OCI-LY3 (cell line): ENCODE data around the gene ITSN1.

Experiments
- H2AFZ ChIP-seq: fragments of 200-600, 300-600 bp; shearing (Covaris generic); 2 replicates; pipeline ENCODE4 v1.6.0; 2014; ENCODE audit warnings: antibody characterized with exemption, low read depth, low read length
- H3K27ac ChIP-seq: fragments of 200-600, 300-600 bp; sonication (generic); 2 replicates; pipeline ENCODE4 v1.5.1; 2014; ENCODE audit warnings: mild to moderate bottlenecking, low read length, moderate library complexity, mixed read lengths
- H3K27me3 ChIP-seq: fragments of 200-600, 300-600 bp; sonication (generic); 2 replicates; pipeline ENCODE4 v1.6.1; 2014; ENCODE audit warnings: low read depth, low read length, mixed read lengths
- H3K36me3 ChIP-seq: fragments of 200-600, 300-600 bp; sonication (generic); replicated peaks from 2 replicates; pipeline ENCODE3; 2014; ENCODE audit warnings: low read depth, low read length, mixed read lengths
- H3K4me1 ChIP-seq: fragments of 300-600, 200-600 bp; sonication (generic); 2 replicates; pipeline ENCODE4 v1.6.1; 2014; ENCODE audit warnings: low read length, mixed read lengths
- H3K4me2 ChIP-seq: fragments of 200-600, 300-600 bp; sonication (generic); 2 replicates; pipeline ENCODE4 v1.6.1; 2014; ENCODE audit warnings: low read length, mixed read lengths
- H3K4me3 ChIP-seq: fragments of 300-600, 200-600 bp; sonication (generic); 2 replicates; pipeline ENCODE4 v1.5.1; 2014; ENCODE audit warnings: antibody characterized with exemption, mild to moderate bottlenecking, low read length, moderate library complexity
- H3K79me2 ChIP-seq: fragments of 300-600, 200-600 bp; shearing (Covaris generic); 2 replicates; pipeline ENCODE4 v1.6.1; 2014; ENCODE audit warnings: mild to moderate bottlenecking, low read length, mixed read lengths
- H3K9ac ChIP-seq: fragments of 300-600, 200-600 bp; shearing (Covaris generic); 2 replicates; pipeline ENCODE4 v1.6.0; 2014; ENCODE audit warnings: mild to moderate bottlenecking, low read length, moderate library complexity
- H3K9me3 ChIP-seq: fragments of 200-600, 300-600 bp; shearing (Covaris generic); 2 replicates; pipeline ENCODE4 v1.6.1; 2014; ENCODE audit warnings: low read length, mixed read lengths; ENCODE audit not compliant: insufficient read depth
- H4K20me1 ChIP-seq: fragments of 200-600, 300-600 bp; sonication (generic); 2 replicates; pipeline ENCODE4 v1.6.1; 2016; ENCODE audit warnings: low read length, mixed read lengths; ENCODE audit not compliant: insufficient read depth
- EZH2phosphoT487 ChIP-seq: fragments of 200-600 bp; shearing (Covaris generic); IDR thresholded peaks from 2 replicates; pipeline ENCODE4 v1.6.1; 2018; ENCODE audit warnings: antibody characterized with exemption, mixed run types, low read depth
- TF ChIP-seq, protein P1 (sequence below): fragments of 200-600, 300-600 bp; sonication (generic); IDR thresholded peaks from 2 replicates; pipeline ENCODE4 v1.5.1; 2014; ENCODE audit warnings: antibody characterized with exemption, low read length, low read depth

ITSN1 gene

DNA sequence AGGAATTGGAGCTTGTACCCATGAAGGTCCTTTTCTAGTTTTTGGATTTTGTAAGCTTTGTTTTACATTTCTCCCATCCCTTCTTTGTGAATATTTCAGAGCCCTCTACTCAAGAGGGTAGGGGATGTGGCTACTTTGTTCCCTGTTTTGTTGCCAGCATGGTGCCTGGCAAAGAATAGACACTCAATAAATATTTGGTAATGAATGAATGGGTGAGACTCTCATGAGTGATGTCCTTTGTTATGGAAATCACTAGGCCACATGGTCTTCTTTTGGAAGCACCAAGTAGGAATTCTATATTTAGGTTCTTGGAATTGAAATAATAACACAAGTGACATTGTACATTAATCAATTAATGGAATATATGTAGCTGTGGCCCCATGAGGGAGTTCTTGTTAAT lies 300.1 kb downstream of the ITSN1 start:
- H3K9me3 ChIP-seq, result no peaks in the 10 kb centered on the region
- peaks cover 11% of the 10 kb centered on the region for H3K36me3 ChIP-seq
- H3K9ac ChIP-seq, result no peak overlapping the region
- H3K4me1 ChIP-seq, result peaks cover 17% of the 10 kb centered on the region
- no peak overlapping the region for H3K4me2 ChIP-seq
- H3K79me2 ChIP-seq, result no peaks in the 10 kb centered on the region
- no peak overlapping the region for H2AFZ ChIP-seq
- no peak overlapping the region for H3K4me3 ChIP-seq
- TF ChIP-seq, protein P1, sequence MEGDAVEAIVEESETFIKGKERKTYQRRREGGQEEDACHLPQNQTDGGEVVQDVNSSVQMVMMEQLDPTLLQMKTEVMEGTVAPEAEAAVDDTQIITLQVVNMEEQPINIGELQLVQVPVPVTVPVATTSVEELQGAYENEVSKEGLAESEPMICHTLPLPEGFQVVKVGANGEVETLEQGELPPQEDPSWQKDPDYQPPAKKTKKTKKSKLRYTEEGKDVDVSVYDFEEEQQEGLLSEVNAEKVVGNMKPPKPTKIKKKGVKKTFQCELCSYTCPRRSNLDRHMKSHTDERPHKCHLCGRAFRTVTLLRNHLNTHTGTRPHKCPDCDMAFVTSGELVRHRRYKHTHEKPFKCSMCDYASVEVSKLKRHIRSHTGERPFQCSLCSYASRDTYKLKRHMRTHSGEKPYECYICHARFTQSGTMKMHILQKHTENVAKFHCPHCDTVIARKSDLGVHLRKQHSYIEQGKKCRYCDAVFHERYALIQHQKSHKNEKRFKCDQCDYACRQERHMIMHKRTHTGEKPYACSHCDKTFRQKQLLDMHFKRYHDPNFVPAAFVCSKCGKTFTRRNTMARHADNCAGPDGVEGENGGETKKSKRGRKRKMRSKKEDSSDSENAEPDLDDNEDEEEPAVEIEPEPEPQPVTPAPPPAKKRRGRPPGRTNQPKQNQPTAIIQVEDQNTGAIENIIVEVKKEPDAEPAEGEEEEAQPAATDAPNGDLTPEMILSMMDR, result no peak
- no peak for TF ChIP-seq EZH2phosphoT487
- no peaks in the 10 kb centered on the region for H4K20me1 ChIP-seq
- no peaks in the 10 kb centered on the region for H3K27me3 ChIP-seq
- H3K27ac ChIP-seq, result no peak overlapping the region

DNA sequence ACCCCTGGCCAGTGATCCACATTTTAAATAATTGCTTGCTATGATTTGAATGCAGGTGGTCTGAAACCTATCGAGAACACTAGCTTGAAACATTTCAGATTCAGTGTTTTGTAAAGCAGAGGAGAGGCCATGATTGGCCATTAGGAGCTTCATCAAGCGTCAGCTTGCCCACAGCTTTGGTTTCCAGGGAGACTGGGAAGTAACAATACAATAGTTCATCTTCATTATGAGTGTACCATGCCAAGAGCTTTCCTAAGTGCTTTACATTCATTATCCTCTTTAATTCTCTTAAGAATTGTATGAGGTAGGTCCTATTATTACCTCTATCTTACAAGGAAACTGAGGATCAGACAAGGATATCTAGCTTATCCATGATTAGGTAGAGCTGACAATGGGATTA lies 301.0 kb downstream of the ITSN1 start:
- Histone ChIP-seq H3K36me3 (peaks cover 10% of the 10 kb centered on the region), H3K9ac (no peak overlapping the region), H3K9me3 (no peaks in the 10 kb centered on the region), H3K79me2 (no peaks in the 10 kb centered on the region), H3K4me3 (no peak overlapping the region), H4K20me1 (no peaks in the 10 kb centered on the region), H2AFZ (no peak overlapping the region), H3K4me2 (no peak overlapping the region), H3K27ac (no peak overlapping the region), H3K4me1 (peaks cover 17% of the 10 kb centered on the region), H3K27me3 (no peaks in the 10 kb centered on the region)
- no peak for TF ChIP-seq EZH2phosphoT487
- TF ChIP-seq, protein P1, result no peak

DNA sequence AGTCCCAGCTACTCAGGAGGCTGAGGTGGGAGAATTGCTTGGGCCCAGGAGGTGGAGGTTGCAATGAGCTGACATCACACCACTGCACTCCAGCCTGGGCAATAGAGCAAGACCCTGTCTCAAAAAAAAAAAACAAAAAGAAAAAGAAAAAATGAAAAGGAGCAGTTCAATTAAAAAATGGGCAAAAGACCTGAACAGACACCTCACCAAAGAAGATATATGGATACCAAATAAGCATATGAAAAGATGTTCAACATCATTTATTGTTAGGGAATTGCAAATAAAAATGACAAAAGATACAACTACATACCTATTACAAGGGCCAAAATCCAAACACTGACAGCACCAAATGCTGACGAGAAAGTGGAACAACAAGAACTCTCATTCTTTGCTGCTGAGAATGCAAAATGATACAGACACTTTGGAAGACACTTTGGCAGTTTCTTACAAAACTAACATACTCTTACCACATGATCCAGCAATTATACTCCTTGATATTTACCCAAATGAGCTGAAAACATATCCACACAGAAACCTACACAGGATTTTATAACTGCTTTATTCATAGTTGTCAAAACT lies 302.0 kb downstream of the ITSN1 start:
- Histone ChIP-seq H3K4me2 (no peak overlapping the region), H4K20me1 (no peaks in the 10 kb centered on the region), H2AFZ (no peak overlapping the region), H3K27me3 (no peaks in the 10 kb centered on the region), H3K4me1 (peaks cover 24% of the 10 kb centered on the region), H3K36me3 (peaks cover 4% of the 10 kb centered on the region), H3K9me3 (peaks cover 3% of the 10 kb centered on the region; the same call in 1 of the 2 replicates), H3K27ac (no peak overlapping the region), H3K9ac (no peak overlapping the region), H3K4me3 (no peak overlapping the region), H3K79me2 (no peaks in the 10 kb centered on the region)
- no peak for TF ChIP-seq EZH2phosphoT487
- TF ChIP-seq, protein P1, result no peak

DNA sequence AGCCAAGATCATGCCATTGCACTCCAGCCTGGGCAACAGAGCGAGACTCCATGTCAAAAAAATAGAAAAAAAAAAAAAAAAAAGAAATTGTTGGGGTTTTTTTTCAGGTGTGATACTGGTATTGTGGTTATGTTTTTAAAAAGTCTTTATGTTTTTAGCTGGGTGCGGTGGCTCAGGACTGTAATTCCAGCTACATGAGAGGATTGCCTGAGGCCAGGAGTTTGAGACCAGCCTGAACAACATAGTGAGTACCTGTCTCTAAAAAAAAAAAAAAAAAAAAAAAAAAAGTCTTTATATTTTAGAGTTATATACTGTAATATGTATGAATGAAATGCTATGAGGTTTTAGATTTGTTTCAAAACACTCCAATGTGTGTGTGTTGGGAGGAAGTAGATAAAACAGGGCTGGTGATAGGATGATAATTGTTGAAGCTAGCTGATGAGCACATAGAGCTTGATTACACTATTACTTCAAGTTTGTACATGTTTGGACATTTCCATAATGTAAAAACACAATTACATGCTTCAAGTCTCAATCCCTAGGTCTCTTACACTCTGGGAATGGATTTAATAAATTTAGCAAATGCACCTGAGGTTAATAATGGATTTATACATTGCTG lies 303.5 kb downstream of the ITSN1 start:
- Histone ChIP-seq H3K9me3 (peaks cover 3% of the 10 kb centered on the region; the same call in 1 of the 2 replicates), H3K4me3 (no peak overlapping the region), H3K27me3 (no peaks in the 10 kb centered on the region), H3K4me1 (peaks cover 33% of the 10 kb centered on the region), H3K4me2 (no peak overlapping the region), H3K79me2 (no peaks in the 10 kb centered on the region), H4K20me1 (no peaks in the 10 kb centered on the region), H2AFZ (no peak overlapping the region), H3K9ac (no peak overlapping the region), H3K27ac (no peak overlapping the region), H3K36me3 (no peaks in the 10 kb centered on the region)
- TF ChIP-seq, protein P1, result no peak
- no peak for TF ChIP-seq EZH2phosphoT487
